HCT116 (cell line): ENCODE results near the gene PPP1R10. TPM values are rescaled to one million over a fixed set of nuclear protein-coding genes. Genes with fewer than 3 reads are reported as not detected.
"Not testable (repeated sequence)": the region's sequence is repeated elsewhere in the genome, so short reads cannot be mapped to it uniquely, and the experiment has no call there.

Source experiments
- ATAC-seq: fragments of 200-7000 bp; cut with Tn5 transposase; 2 replicates; pipeline ENCODE4 v1.9.1; 2020; ENCODE audit warnings: mild to moderate bottlenecking, moderate library complexity
- BruUV-seq: library from RNA; stranded (reverse); fragments of 400-500 nt; replicated peaks from 2 replicates; lab custom pipeline; 2021; lab: Mats Ljungman, UMichigan
- CTCF ChIA-PET: fragments of 300-600 bp; sonication (Branson Sonifier 250); formaldehyde crosslinking; loops from one replicate; lab custom pipeline; 2021; ENCODE audit warnings: antibody characterized with exemption; lab: Charles Lee
- POLR2A ChIA-PET: fragments of 300-600, 350-600 bp; sonication (Branson Sonifier 250); formaldehyde crosslinking; loops from one replicate; lab custom pipeline; 2021; ENCODE audit warnings: antibody characterized with exemption; lab: Charles Lee
- RAD21 ChIA-PET, 2 experiments: fragments of 300-600 bp; sonication (Branson Sonifier 250); formaldehyde crosslinking; loops; one replicate each; lab custom pipeline; 2023; ENCODE audit warnings: low total read pairs in 2 of 2; ENCODE audit not compliant: uncharacterized antibody in 2 of 2, unreplicated experiment in 2 of 2, low non-redundant PET in 1 of 2; lab: Charles Lee
- DNase-seq: peaks from one replicate; pipeline ENCODE4 v3.0.0-alpha.2; 2010; ENCODE audit warnings: low read depth, low spot score
- H2AFZ ChIP-seq: fragments of 200-600 bp; shearing (Covaris generic), sonication (generic); 2 replicates; pipeline ENCODE4 v1.6.1; 2017; ENCODE audit warnings: low read depth, mixed run types, mixed read lengths, antibody characterized with exemption, low read length; ENCODE audit not compliant: poor library complexity, severe bottlenecking
- H3K27ac ChIP-seq: 2 replicates; pipeline ENCODE4 v1.5.1; 2012; ENCODE audit warnings: low read depth, low read length
- H3K27me3 ChIP-seq: fragments of 200-600 bp; sonication (generic); 2 replicates; pipeline ENCODE4 v1.6.1; 2016; ENCODE audit warnings: mixed run types, low read length, mixed read lengths; ENCODE audit not compliant: insufficient read depth
- H3K36me3 ChIP-seq, 2 experiments: fragments of 200-500 bp in 1 of 2; fragments of 200-600 bp in 1 of 2; sonication (Bioruptor generic) in 1 of 2; sonication (generic) in 1 of 2; 2 replicates each; pipeline versions ENCODE4 v1.5.1 to v1.6.1; 2014 to 2016; ENCODE audit warnings: low read length in 2 of 2, inconsistent platforms in 1 of 2, mixed read lengths in 1 of 2, mixed run types in 1 of 2; ENCODE audit not compliant: insufficient read depth in 2 of 2, control insufficient read depth in 1 of 2
- H3K4me1 ChIP-seq, 2 experiments: fragments of 200-600 bp in 1 of 2; sonication (generic) in 1 of 2; 2 replicates each; pipeline versions ENCODE4 v1.5.1 to v1.6.1; 2012 to 2017; ENCODE audit warnings: low read length in 2 of 2, inconsistent platforms in 1 of 2, mild to moderate bottlenecking in 1 of 2, mixed read lengths in 1 of 2, mixed run types in 1 of 2, moderate library complexity in 1 of 2; ENCODE audit not compliant: insufficient read depth in 2 of 2, control insufficient read depth in 1 of 2
- H3K4me2 ChIP-seq: fragments of 200-600 bp; sonication (generic); 2 replicates; pipeline ENCODE4 v1.6.1; 2017; ENCODE audit warnings: mixed run types, low read length, mixed read lengths
- H3K4me3 ChIP-seq, 2 experiments: fragments of 200-600 bp in 1 of 2; sonication (generic) in 1 of 2; replicated peaks in 1 of 2; 2 replicates each; pipeline ENCODE4 v1.5.1; 2011 to 2016; ENCODE audit warnings: low read length in 2 of 2, control low read depth in 1 of 2, low read depth in 1 of 2, mild to moderate bottlenecking in 1 of 2, mixed read lengths in 1 of 2, mixed run types in 1 of 2
- H3K79me2 ChIP-seq: fragments of 200-600 bp; sonication (generic); 2 replicates; pipeline ENCODE4 v1.6.1; 2017; ENCODE audit warnings: mild to moderate bottlenecking, mixed run types, low read length, moderate library complexity, mixed read lengths; ENCODE audit not compliant: insufficient read depth
- H3K9ac ChIP-seq: fragments of 200-600 bp; sonication (generic); 2 replicates; pipeline ENCODE4 v1.6.1; 2016; ENCODE audit warnings: low read length, mixed read lengths
- H3K9me2 ChIP-seq: fragments of 200-600 bp; sonication (generic), shearing (Covaris generic); 2 replicates; pipeline ENCODE4 v1.6.1; 2017; ENCODE audit warnings: mixed run types, mild to moderate bottlenecking, moderate library complexity; ENCODE audit not compliant: insufficient read depth
- H3K9me3 ChIP-seq, 2 experiments: fragments of 200-500 bp in 1 of 2; fragments of 200-600 bp in 1 of 2; sonication (Bioruptor generic) in 1 of 2; sonication (generic) in 1 of 2; 2 replicates each; pipeline ENCODE4 v1.6.1; 2014 to 2017; ENCODE audit warnings: low read length in 2 of 2, mixed read lengths in 2 of 2, inconsistent platforms in 1 of 2, low read depth in 1 of 2, mild to moderate bottlenecking in 1 of 2, mixed run types in 1 of 2, moderate library complexity in 1 of 2; ENCODE audit not compliant: control insufficient read depth in 1 of 2, insufficient read depth in 1 of 2
- H4K20me1 ChIP-seq: fragments of 200-600 bp; sonication (generic), shearing (Covaris generic); 2 replicates; pipeline ENCODE4 v1.6.1; 2017; ENCODE audit warnings: mixed run types, mild to moderate bottlenecking, moderate library complexity; ENCODE audit not compliant: insufficient read depth
- CTCF ChIP-seq, 3 experiments: fragments of 200-600 bp in 1 of 3; sonication (generic) in 1 of 3; IDR thresholded peaks in 2 of 3; conservative IDR thresholded peaks in 1 of 3; 2 replicates each; pipeline ENCODE4 v1.5.1; 2012 to 2017; ENCODE audit warnings: low read depth in 2 of 3, low read length in 2 of 3, antibody characterized with exemption in 1 of 3, borderline replicate concordance in 1 of 3, control low read depth in 1 of 3, mild to moderate bottlenecking in 1 of 3, mixed read lengths in 1 of 3, mixed run types in 1 of 3, moderate library complexity in 1 of 3; ENCODE audit not compliant: insufficient read depth in 1 of 3
- EGR1 ChIP-seq: IDR thresholded peaks from 2 replicates; pipeline ENCODE4 v1.6.1; 2012; ENCODE audit warnings: low read depth
- ELF1 ChIP-seq: IDR thresholded peaks from 2 replicates; pipeline ENCODE4 v1.6.1; 2012; ENCODE audit warnings: low read depth, borderline replicate concordance
- EZH2 ChIP-seq: fragments of 200-600 bp; sonication (generic); IDR thresholded peaks from 2 replicates; pipeline ENCODE4 v1.6.1; 2017; ENCODE audit warnings: antibody characterized with exemption, mixed run types
- POLR2AphosphoS5 ChIP-seq: IDR thresholded peaks from 2 replicates; pipeline ENCODE4 v1.6.1; 2011; ENCODE audit warnings: mild to moderate bottlenecking, low read depth, low read length, moderate library complexity
- RAD21 ChIP-seq: IDR thresholded peaks from 2 replicates; pipeline ENCODE4 v1.6.1; 2012; ENCODE audit warnings: low read depth, mild to moderate bottlenecking
- ZFX ChIP-seq: fragments of 450-650 bp; IDR thresholded peaks from 2 replicates; pipeline ENCODE4 v1.6.1; 2017
- intact Hi-C: fragments of 100-400 bp; cut with micrococcal nuclease; formaldehyde crosslinking; loops from 2 replicates; pipeline ENCODE4 v1.10.0; 2022
- total RNA-seq: library from RNA; stranded (reverse); gene quantifications from one replicate; pipeline ENCODE4 v1.2.1, GENCODE V29; 2021; ENCODE audit not compliant: unreplicated experiment

Gene PPP1R10
- total RNA-seq, 1 experiment from 2014 or later, result 104 TPM

GRCh38 chr6:30598912-30599624 lies 18.0 kb downstream of the PPP1R10 start:
- Histone ChIP-seq H3K9me2 (no peaks in the 10 kb centered on the region), H3K9me3 (no peaks in the 10 kb centered on the region), H3K36me3 (peaks cover 21 to 40% of the 10 kb centered on the region in 2 experiments), H3K9ac (no peak overlapping the region), H2AFZ (no peak overlapping the region), H3K4me2 (no peak overlapping the region), H3K79me2 (no peaks in the 10 kb centered on the region), H3K4me3 (no peak overlapping the region), H3K27me3 (no peaks in the 10 kb centered on the region)
- intact Hi-C loops, result loop anchor here (5.0 kb wide), 1 partner anchor 133 kb away; no protein-coding TSS in a partner anchor
- DNase-seq, result no peak
- ChIA-PET CTCF (interaction anchor here (2.0 to 3.5 kb wide), 3 partner anchors 58 to 145 kb away, joined by 4 to 17 read pairs (median 16); no protein-coding TSS in a partner anchor), POLR2A (interaction anchor here (0.9 to 4.2 kb wide), 6 partner anchors 9 to 132 kb away, joined by 3 to 28 read pairs (median 8); partner anchors contain the start of gene ABCF1)
- ATAC-seq, result no peak
- TF ChIP-seq EZH2, result no peak
- peak; percentile 55; the same call in 1 of the 2 replicates for TF ChIP-seq POLR2AphosphoS5
- TF ChIP-seq ELF1, result no peak
- TF ChIP-seq, all 23 proteins: peak for 1
- Histone ChIP-seq H3K4me1 (peaks cover 0 to 14% of the 10 kb centered on the region in 2 experiments; a peak in 2 of 4 replicates), H4K20me1 (no peaks in the 10 kb centered on the region; the same call in 1 of the 2 replicates), H3K27ac (no peak overlapping the region)
- no TSS peak for BruUV-seq
- RAD21 ChIA-PET, result no interaction called here

- not testable (repeated sequence) for H3K79me2 ChIP-seq, H3K4me2 ChIP-seq, H3K27me3 ChIP-seq, H3K9me3 ChIP-seq, BruUV-seq, H4K20me1 ChIP-seq, H3K4me3 ChIP-seq, H2AFZ ChIP-seq, H3K9ac ChIP-seq, H3K9me2 ChIP-seq
- ChIA-PET CTCF (interaction anchor here (0.8 to 3.5 kb wide), 12 partner anchors 10 to 144 kb away, joined by 3 to 21 read pairs (median 4); partner anchors contain the start of genes ABCF1 and PRR3), POLR2A (interaction anchor here (0.6 to 4.2 kb wide), 12 partner anchors 8 to 517 kb away, joined by 3 to 28 read pairs (median 4); partner anchors contain the start of genes ABCF1, MDC1 and PSORS1C1), RAD21 (interaction anchor here (0.6 to 1.4 kb wide), 4 partner anchors 75 to 133 kb away, joined by 3 read pairs; partner anchors contain the start of gene DHX16 (in 1 of the 2))
- Histone ChIP-seq H3K4me1 (peaks cover 0 to 14% of the 10 kb centered on the region in 2 experiments; a peak in 2 of 4 replicates), H3K36me3 (peaks cover 9 to 27% of the 10 kb centered on the region in 2 experiments), H3K27ac (0 out of 2 replicates have a peak overlapping the region, but pooled peaks have one; percentile 2)
- peak; percentile 66 for DNase-seq
- ATAC-seq, result peak; percentile 84
- intact Hi-C loops, result loop anchor here (1.0 to 5.0 kb wide), 3 partner anchors 56 to 135 kb away; no protein-coding TSS in a partner anchor
- TF ChIP-seq POLR2AphosphoS5 (peak; percentile 35; the same call in 1 of the 2 replicates), RAD21 (peak; percentile 62), EGR1 (peak; percentile 48; the same call in 1 of the 2 replicates), CTCF (IDR thresholded peaks at IDR 0.05 in 2 of 3, conservative IDR thresholded peaks at IDR 0.05 in 1 of 3; ENCODE audit: borderline replicate concordance in 1 of 3, insufficient read depth in 1 of 3, low read depth in 2 of 3, low read length in 2 of 3) (peak; percentile 68 to 80 (median 77)), ZFX (peak; percentile 41; the same call in 1 of the 2 replicates)
These were observed 19.5 kb downstream of the PPP1R10 start for GRCh38 chr6:30597315-30598144.
